HL-60/S4 treated with retinoic acid at 250 ng/mL for 4 days and 3 days (cell line): ENCODE results near the gene SLC5A6.
"Not testable (repeated sequence)": the region's sequence is repeated elsewhere in the genome, so short reads cannot be mapped to it uniquely, and the experiment has no call there.

ENCODE experiments used
- in situ Hi-C: fragments of 300-500 bp; cut with MboI; formaldehyde crosslinking; loops from 2 replicates; pipeline ENCODE4 v1.7.0; 2022; ENCODE audit warnings: low sequenced_read_pairs

Gene SLC5A6

GRCh38 chr2:27177441-27178351 lies 34.4 kb downstream of the SLC5A6 start:
- in situ Hi-C loops, result no loop called here

- in situ Hi-C loops, result not testable (repeated sequence)
Observed at GRCh38 chr2:27175781-27176180, 36.3 kb downstream of the SLC5A6 start.

- in situ Hi-C loops, result no loop called here
Observed at GRCh38 chr2:27175330-27175729, 36.7 kb downstream of the SLC5A6 start.

- in situ Hi-C loops, result no loop called here
Observed at GRCh38 chr2:27174638-27175037, 37.4 kb downstream of the SLC5A6 start.

GRCh38 chr2:27171351-27171848 lies 40.7 kb downstream of the SLC5A6 start:
- in situ Hi-C loops, result no loop called here

- in situ Hi-C loops, result no loop called here
Observed at GRCh38 chr2:27170581-27171337, 41.3 kb downstream of the SLC5A6 start.

GRCh38 chr2:27164960-27165763 lies 46.9 kb downstream of the SLC5A6 start:
- in situ Hi-C loops, result no loop called here

GRCh38 chr2:27162151-27163121 lies 49.6 kb downstream of the SLC5A6 start:
- in situ Hi-C loops, result no loop called here

- in situ Hi-C loops, result no loop called here
Observed at GRCh38 chr2:27160191-27160590, 51.9 kb downstream of the SLC5A6 start.

- in situ Hi-C loops, result no loop called here
Observed at GRCh38 chr2:27159271-27159670, 52.8 kb downstream of the SLC5A6 start.

GRCh38 chr2:27158468-27158867 lies 53.6 kb downstream of the SLC5A6 start:
- in situ Hi-C loops, result no loop called here

- in situ Hi-C loops, result no loop called here
Observed at GRCh38 chr2:27155069-27155520, 57.0 kb downstream of the SLC5A6 start.

GRCh38 chr2:27154488-27154887 lies 57.6 kb downstream of the SLC5A6 start:
- in situ Hi-C loops, result no loop called here

GRCh38 chr2:27152796-27153464 lies 59.1 kb downstream of the SLC5A6 start:
- in situ Hi-C loops, result no loop called here

GRCh38 chr2:27152102-27152795 lies 59.8 kb downstream of the SLC5A6 start:
- in situ Hi-C loops, result no loop called here

- in situ Hi-C loops, result no loop called here
Observed at GRCh38 chr2:27150639-27151230, 61.3 kb downstream of the SLC5A6 start.
